Peyer's patch (tissue), 4 donors: ENCODE results near the gene NHLRC4. TPM values are rescaled to one million over a fixed set of nuclear protein-coding genes. Genes with fewer than 3 reads are reported as not detected.

Experiments used
- DNase-seq, 3 donors: peaks; one replicate each; pipeline ENCODE4 v3.0.0-alpha.2; 2017 to 2019
- H3K27ac ChIP-seq, 4 donors: fragments of 200-600 bp; sonication (generic); one replicate each; pipeline ENCODE4 v1.5.1; 2016 to 2019
- H3K27me3 ChIP-seq, 2 donors: fragments of 200-600 bp; sonication (generic); one replicate each; pipeline ENCODE4 v1.5.1; 2019
- H3K36me3 ChIP-seq, 3 donors: fragments of 200-600 bp; sonication (generic); one replicate each; pipeline ENCODE4 v1.5.1; 2016 to 2019
- H3K4me1 ChIP-seq, 4 donors: fragments of 200-600 bp; sonication (generic); one replicate each; pipeline ENCODE4 v1.5.1; 2016 to 2019
- H3K4me3 ChIP-seq, 4 donors: fragments of 200-600 bp; sonication (generic); 1 replicate in 3 of 4; 2 replicates in 1 of 4; pipeline ENCODE4 v1.5.1; 2016 to 2019; ENCODE audit warnings: mild to moderate bottlenecking in 1 of 4
- H3K9me3 ChIP-seq, 4 donors: fragments of 200-600 bp; sonication (generic); one replicate each; pipeline ENCODE4 v1.5.1; 2016 to 2019; ENCODE audit warnings: mild to moderate bottlenecking in 1 of 4
- POLR2A ChIP-seq, 2 donors: fragments of 450-650 bp; IDR thresholded peaks; one replicate each; pipeline ENCODE4 v1.5.1; 2017; ENCODE audit warnings: antibody characterized with exemption in 2 of 2, mild to moderate bottlenecking in 2 of 2, moderate library complexity in 2 of 2
- total RNA-seq, 4 donors: library from RNA; depleted of rRNA; stranded (reverse); fragments of >200 nt; gene quantifications; one replicate each; pipeline ENCODE4 v1.1.0, GENCODE V29; 2016
- TF ChIP-seq, protein P1 (sequence below), 6 experiments: fragments of 450-650 bp in 4 of 6; fragments of 200-600 bp in 2 of 6; sonication (generic) in 1 of 6; IDR thresholded peaks; one replicate each; pipeline ENCODE4 v1.5.1; 2017 to 2019; ENCODE audit warnings: antibody characterized with exemption in 6 of 6, mild to moderate bottlenecking in 3 of 6, moderate library complexity in 1 of 6

NHLRC4 gene
- total RNA-seq, 4 donors from 2014 or later, result 1.2 to 17.3 (median 1.5) TPM

DNA sequence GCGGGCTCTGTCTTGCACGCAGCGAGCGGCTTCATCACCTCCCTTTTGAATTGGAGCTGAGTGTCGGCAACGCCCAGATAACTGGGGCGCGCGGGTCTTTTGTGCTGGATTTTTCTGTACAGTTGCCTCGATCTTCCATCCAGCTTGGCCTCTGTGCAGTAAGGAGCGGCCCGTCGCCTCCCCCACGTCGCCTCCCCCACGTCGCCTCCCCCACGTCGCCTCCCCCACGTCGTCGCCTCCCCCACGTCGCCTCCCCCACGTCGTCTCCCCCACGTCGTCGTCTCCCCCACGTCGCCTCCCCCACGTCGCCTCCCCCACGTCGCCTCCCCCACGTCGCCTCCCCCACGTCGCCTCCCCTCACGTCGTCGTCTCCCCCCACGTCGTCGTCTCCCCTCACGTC lies 22.3 kb upstream of the NHLRC4 start:
- TF ChIP-seq POLR2A (IDR thresholded peaks at IDR 0.05), result no peak
- TF ChIP-seq, protein P1, sequence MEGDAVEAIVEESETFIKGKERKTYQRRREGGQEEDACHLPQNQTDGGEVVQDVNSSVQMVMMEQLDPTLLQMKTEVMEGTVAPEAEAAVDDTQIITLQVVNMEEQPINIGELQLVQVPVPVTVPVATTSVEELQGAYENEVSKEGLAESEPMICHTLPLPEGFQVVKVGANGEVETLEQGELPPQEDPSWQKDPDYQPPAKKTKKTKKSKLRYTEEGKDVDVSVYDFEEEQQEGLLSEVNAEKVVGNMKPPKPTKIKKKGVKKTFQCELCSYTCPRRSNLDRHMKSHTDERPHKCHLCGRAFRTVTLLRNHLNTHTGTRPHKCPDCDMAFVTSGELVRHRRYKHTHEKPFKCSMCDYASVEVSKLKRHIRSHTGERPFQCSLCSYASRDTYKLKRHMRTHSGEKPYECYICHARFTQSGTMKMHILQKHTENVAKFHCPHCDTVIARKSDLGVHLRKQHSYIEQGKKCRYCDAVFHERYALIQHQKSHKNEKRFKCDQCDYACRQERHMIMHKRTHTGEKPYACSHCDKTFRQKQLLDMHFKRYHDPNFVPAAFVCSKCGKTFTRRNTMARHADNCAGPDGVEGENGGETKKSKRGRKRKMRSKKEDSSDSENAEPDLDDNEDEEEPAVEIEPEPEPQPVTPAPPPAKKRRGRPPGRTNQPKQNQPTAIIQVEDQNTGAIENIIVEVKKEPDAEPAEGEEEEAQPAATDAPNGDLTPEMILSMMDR (IDR thresholded peaks at IDR 0.05), result no peak
- Histone ChIP-seq H3K27me3 (no peaks in the 10 kb centered on the region), H3K9me3 (no peaks in the 10 kb centered on the region), H3K27ac (no peak overlapping the region), H3K4me3 (no peak overlapping the region), H3K36me3 (peaks cover 0 to 52% (median 0%) of the 10 kb centered on the region in 3 donors), H3K4me1 (peaks cover 0 to 21% (median 0%) of the 10 kb centered on the region in 4 donors)
- DNase-seq, result no peak

DNA sequence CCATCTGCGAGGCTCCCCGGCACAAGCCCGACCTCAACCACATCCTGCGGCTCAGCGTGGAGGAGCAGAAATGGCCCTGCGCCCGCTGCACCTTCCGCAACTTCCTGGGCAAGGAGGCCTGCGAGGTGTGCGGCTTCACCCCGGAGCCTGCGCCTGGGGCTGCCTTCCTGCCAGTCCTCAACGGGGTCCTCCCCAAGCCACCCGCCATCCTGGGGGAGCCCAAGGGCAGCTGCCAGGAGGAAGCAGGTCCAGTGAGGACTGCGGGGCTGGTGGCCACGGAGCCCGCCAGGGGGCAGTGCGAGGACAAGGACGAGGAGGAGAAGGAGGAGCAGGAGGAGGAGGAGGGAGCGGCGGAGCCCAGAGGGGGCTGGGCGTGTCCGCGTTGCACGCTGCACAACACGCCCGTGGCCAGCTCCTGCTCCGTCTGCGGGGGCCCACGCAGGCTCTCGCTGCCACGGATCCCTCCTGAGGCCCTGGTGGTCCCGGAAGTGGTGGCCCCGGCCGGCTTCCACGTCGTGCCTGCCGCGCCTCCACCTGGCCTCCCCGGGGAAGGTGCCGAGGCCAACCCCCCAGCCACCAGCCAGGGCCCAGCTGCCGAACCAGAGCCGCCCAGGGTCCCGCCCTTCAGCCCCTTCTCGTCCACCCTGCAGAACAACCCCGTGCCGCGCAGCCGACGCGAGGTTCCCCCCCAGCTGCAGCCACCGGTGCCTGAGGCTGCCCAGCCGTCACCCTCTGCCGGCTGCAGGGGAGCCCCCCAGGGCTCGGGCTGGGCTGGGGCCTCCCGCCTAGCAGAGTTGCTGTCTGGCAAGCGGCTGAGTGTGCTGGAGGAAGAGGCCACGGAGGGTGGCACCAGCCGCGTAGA lies 19.7 kb upstream of the NHLRC4 start:
- Histone ChIP-seq H3K4me1 (peaks cover 0 to 21% (median 0%) of the 10 kb centered on the region in 4 donors), H3K36me3 (peaks cover 0 to 59% (median 0%) of the 10 kb centered on the region in 3 donors), H3K4me3 (peak overlapping the region in 2 of 4 donors; percentile 18 to 19), H3K9me3 (no peaks in the 10 kb centered on the region), H3K27ac (peak overlapping the region in 2 of 4 donors; percentile 1 to 31), H3K27me3 (no peaks in the 10 kb centered on the region)
- DNase-seq, result peak; percentile 49 to 89 (median 82)
- no peak for TF ChIP-seq POLR2A (IDR thresholded peaks at IDR 0.05)
- TF ChIP-seq, protein P1 (IDR thresholded peaks at IDR 0.05), result peak in 4 of 6 experiments; percentile 40 to 77 (median 70)

DNA sequence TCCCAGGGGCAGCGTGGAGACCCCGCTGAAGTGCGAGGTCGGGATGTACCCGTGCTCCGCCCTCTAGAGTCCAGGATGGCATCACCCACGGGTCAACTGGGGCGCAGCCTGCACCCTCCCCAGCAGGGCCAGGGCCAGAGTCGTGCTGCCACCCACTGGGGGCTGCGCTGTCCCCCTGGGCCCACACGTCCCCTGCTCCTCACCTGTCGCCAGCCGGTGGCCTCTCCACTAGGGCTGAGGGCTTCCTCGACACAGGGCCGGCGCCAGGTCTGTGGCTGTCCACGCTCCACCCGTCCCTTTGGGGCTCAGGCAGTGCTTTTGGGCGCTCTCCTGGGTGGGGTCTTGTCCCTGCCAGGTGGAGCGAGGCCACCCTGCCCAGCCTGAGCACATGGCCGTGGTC lies 18.2 kb upstream of the NHLRC4 start:
- Histone ChIP-seq H3K4me3 (no peak overlapping the region), H3K4me1 (peaks cover 0 to 16% (median 0%) of the 10 kb centered on the region in 4 donors), H3K27ac (no peak overlapping the region), H3K36me3 (peaks cover 0 to 71% (median 0%) of the 10 kb centered on the region in 3 donors), H3K27me3 (no peaks in the 10 kb centered on the region), H3K9me3 (no peaks in the 10 kb centered on the region)
- no peak for TF ChIP-seq POLR2A (IDR thresholded peaks at IDR 0.05)
- TF ChIP-seq, protein P1 (IDR thresholded peaks at IDR 0.05), result no peak
- no peak for DNase-seq

DNA sequence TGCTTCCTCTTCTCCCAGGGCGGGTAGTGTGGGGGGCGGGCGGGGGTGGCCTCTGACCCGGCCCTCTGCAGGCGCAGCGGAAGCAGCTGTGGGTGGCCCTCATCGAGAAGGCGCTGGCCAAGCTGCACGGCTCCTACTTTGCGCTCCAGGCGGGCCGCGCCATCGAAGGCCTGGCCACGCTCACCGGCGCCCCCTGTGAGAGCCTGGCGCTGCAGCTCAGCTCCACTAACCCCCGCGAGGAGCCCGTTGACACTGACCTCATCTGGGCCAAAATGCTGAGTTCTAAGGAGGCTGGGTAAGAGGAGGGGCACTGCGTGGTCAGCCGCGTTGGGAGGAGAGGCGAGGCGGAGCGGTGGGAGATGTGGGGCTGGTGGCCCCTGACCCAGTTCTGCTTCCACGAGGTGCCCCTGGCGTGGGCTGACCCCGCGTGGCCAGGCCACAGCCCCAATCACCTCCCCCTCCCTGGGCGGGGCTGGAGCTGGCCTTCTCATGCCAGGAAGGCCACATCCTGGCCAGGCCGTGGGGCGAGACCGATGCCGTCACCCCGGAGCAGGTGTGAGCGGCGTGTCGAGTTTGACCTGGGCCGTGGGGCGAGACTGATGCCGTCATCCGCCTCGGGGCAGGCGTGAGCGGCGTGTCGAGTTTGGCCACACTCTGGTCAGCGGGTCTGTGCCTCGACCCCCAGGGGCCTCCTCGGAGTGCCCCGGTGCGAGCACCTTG lies 17.1 kb upstream of the NHLRC4 start:
- DNase-seq, result no peak
- no peak for TF ChIP-seq POLR2A (IDR thresholded peaks at IDR 0.05)
- TF ChIP-seq, protein P1 (IDR thresholded peaks at IDR 0.05), result no peak
- no peak overlapping the region for H3K4me3 ChIP-seq
- H3K9me3 ChIP-seq, result no peaks in the 10 kb centered on the region
- H3K4me1 ChIP-seq, result peaks cover 0 to 21% (median 0%) of the 10 kb centered on the region in 4 donors
- no peak overlapping the region for H3K27ac ChIP-seq
- H3K36me3 ChIP-seq, result peaks cover 0 to 68% (median 0%) of the 10 kb centered on the region in 3 donors
- no peaks in the 10 kb centered on the region for H3K27me3 ChIP-seq

DNA sequence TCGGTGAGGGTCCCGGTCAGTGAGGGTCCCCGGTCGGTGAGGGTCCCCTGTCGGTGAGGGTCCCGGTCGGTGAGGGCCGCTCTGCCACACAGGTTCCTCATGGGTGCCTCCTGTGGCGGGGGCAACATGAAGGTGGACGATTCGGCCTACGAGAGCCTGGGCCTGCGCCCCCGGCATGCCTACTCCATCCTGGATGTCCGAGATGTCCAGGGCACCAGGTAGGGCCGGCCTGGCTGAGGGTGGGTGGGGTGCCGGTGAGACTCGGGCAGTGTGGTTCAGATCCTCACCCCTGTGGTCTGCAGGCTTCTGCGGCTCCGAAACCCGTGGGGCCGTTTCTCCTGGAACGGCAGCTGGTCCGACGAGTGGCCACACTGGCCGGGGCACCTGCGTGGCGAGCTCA lies 15.6 kb upstream of the NHLRC4 start:
- TF ChIP-seq POLR2A (IDR thresholded peaks at IDR 0.05), result no peak
- H3K27me3 ChIP-seq, result no peaks in the 10 kb centered on the region
- no peak for DNase-seq
- H3K27ac ChIP-seq, result no peak overlapping the region
- peaks cover 0 to 68% (median 0%) of the 10 kb centered on the region in 3 donors for H3K36me3 ChIP-seq
- peaks cover 0 to 24% (median 0%) of the 10 kb centered on the region in 4 donors for H3K4me1 ChIP-seq
- no peaks in the 10 kb centered on the region for H3K9me3 ChIP-seq
- H3K4me3 ChIP-seq, result no peak overlapping the region
